ENCODE results near the gene SH2B2. TPM values are rescaled to one million over a fixed set of nuclear protein-coding genes. Genes with fewer than 3 reads are reported as not detected.

Gene SH2B2
- total and polyA plus RNA-seq, 7 experiments from 2014 or later: 0.25 to 10.9 (median 1.1) TPM

DNA sequence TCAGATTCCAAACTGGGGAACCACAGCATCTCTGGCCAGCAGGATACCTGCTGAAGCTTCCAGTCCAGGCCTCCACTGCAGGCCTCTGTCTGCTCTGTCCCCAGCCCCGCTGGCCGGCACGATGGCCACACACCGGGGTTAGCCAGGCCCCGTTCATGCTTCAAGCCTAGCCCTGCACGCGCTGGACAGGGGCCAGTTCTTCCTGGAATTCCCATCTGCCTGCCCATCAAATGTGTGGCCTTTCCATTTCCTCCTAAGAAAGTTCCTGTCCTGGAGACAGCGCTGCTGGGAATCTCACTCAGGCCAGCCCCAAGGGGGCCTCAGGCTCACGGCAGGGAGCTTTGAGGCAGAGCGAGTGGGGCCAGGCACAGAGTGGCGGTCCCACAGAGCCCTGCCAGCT, 18.0 kb downstream of the SH2B2 start:
- H3K36me3 Mint-ChIP-seq: no peaks in the 10 kb centered on the region
- peaks cover 0 to 10% of the 10 kb centered on the region in 2 donors for H3K4me1 ChIP-seq (ENCODE audit: control insufficient read depth in 2 of 2, insufficient read depth in 2 of 2, low read length in 2 of 2)
- no peak for ATAC-seq
- no peak overlapping the region for H3K27ac Mint-ChIP-seq
- no peaks in the 10 kb centered on the region for H3K9me3 Mint-ChIP-seq
- H3K9me3 ChIP-seq (ENCODE audit: control insufficient read depth in 2 of 3, low read length in 3 of 3): no peaks in the 10 kb centered on the region
- H3K4me1 Mint-ChIP-seq: peaks cover 0 to 15% (median 0%) of the 10 kb centered on the region in 7 donors
- no peak for DNase-seq
- H3K4me3 Mint-ChIP-seq: no peak overlapping the region
- no peaks in the 10 kb centered on the region for H3K36me3 ChIP-seq (ENCODE audit: control insufficient read depth in 2 of 3, insufficient read depth in 3 of 3, low read length in 3 of 3)
- no peaks in the 10 kb centered on the region for H3K27me3 ChIP-seq (ENCODE audit: control insufficient read depth in 2 of 2, insufficient read depth in 2 of 2, low read length in 2 of 2)
- H3K27me3 Mint-ChIP-seq: no peaks in the 10 kb centered on the region
- intact Hi-C loops (cut with micrococcal nuclease): no loop called here
- no peak overlapping the region for H3K4me3 ChIP-seq (ENCODE audit: low read length)
- H3K27ac ChIP-seq (ENCODE audit: low read depth, low read length): no peak overlapping the region
- POLR2A ChIA-PET: interaction anchor here (0.6 kb wide), 1 partner anchor 724 kb away, joined by 5 read pairs; no protein-coding TSS in a partner anchor
- CTCF ChIA-PET: no interaction called here

DNA sequence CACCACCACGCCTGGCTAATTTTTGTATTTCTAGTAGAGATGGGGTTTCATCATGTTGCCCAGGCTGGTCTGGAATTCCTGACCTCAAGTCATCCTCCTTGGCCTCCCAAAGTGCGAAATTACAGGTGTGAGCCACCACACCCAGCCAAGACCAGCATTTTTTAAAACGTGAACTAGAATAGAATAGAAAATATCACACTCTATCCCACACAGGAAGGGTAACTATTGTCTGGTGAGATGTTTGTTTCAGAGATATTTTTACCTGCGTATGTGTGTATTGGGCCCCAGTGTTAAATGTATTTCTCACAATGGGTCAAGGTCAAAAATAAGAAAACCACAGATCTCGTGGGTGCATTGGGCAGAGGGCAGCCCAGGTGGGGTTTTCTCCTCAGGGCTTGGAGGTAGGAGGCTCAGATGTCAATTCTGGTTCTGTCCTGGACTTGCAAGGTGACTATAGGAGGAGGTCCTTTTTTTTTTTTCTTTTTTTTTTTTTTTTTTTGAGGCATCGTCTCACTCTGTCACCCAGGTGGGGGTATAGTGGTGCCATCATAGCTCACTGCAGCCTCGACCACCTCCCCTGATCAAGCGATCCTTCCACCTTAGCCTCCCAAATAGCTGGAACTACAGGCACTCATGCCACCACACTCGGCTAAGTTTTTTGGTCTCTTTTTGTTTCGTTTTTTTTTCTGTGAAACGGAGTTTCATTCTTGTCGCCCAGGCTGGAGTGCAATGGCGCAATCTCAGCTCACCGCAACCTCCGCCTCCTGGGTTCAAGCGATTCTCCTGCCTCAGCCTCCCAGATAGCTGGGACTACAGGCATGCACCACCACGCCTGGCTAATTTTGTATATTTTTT, 19.0 kb downstream of the SH2B2 start:
- H3K36me3 ChIP-seq (ENCODE audit: control insufficient read depth in 2 of 3, insufficient read depth in 3 of 3, low read length in 3 of 3): no peaks in the 10 kb centered on the region
- H3K4me1 ChIP-seq (ENCODE audit: control insufficient read depth in 2 of 2, insufficient read depth in 2 of 2, low read length in 2 of 2): peaks cover 0 to 10% of the 10 kb centered on the region in 2 donors
- no peak overlapping the region for H3K4me3 ChIP-seq (ENCODE audit: low read length)
- H3K27ac ChIP-seq (ENCODE audit: low read depth, low read length): no peak overlapping the region
- no peak for DNase-seq
- intact Hi-C loops (cut with micrococcal nuclease): no loop called here
- no peak for ATAC-seq
- no peak overlapping the region for H3K4me3 Mint-ChIP-seq
- no peaks in the 10 kb centered on the region for H3K9me3 Mint-ChIP-seq
- H3K36me3 Mint-ChIP-seq: no peaks in the 10 kb centered on the region
- peak overlapping the region in 2 of 9 donors; percentile 25 to 42 for H3K27ac Mint-ChIP-seq
- ChIA-PET POLR2A (interaction anchor here (0.6 kb wide), 1 partner anchor 725 kb away, joined by 5 read pairs; no protein-coding TSS in a partner anchor), CTCF (no interaction called here)
- H3K27me3 Mint-ChIP-seq: no peaks in the 10 kb centered on the region
- no peaks in the 10 kb centered on the region for H3K27me3 ChIP-seq (ENCODE audit: control insufficient read depth in 2 of 2, insufficient read depth in 2 of 2, low read length in 2 of 2)
- H3K9me3 ChIP-seq (ENCODE audit: control insufficient read depth in 2 of 3, low read length in 3 of 3): no peaks in the 10 kb centered on the region
- H3K4me1 Mint-ChIP-seq: peaks cover 0 to 15% (median 0%) of the 10 kb centered on the region in 7 donors

DNA sequence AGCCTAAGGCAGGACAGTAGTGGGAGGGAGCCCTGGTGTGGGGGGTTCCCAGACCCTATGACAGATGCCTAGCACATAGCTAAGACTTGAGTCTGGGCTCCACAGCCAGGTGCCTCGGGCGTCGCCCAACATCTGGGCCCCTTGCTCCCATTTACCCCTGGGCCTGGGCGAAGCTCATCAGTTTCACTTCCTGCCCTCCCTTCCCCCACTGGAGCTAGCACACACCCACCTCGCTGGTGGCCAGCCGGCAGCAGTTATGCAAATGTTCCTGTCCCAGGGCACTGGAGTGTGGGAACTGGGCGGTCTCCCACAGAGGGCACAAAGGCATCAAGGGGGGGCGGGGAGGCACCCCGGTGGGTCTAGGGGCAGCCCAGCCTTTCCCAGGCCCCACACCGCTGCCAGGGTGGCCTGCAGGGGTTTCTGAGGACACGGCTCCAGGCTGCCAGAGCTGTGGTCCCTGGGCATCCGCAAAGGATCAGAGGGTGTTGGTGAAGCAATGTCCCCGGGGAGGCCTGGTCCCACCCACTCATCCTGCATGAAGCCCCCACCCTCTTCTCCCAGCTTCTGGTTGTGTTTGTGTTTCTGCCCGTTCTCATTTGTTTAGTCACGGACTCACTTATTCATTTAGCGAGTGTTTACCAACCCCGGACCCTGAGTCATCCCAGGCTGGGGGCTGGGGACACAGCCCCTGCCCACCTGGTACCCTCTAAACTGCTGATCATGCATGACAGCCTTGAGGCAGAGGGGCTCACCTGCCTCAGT, 20.4 kb downstream of the SH2B2 start:
- POLR2A ChIA-PET: no interaction called here
- DNase-seq: peak in 1 of 9 donors; percentile 44
- peaks cover 0 to 17% (median 0%) of the 10 kb centered on the region in 7 donors for H3K4me1 Mint-ChIP-seq
- no peaks in the 10 kb centered on the region for H3K36me3 ChIP-seq (ENCODE audit: control insufficient read depth in 2 of 3, insufficient read depth in 3 of 3, low read length in 3 of 3)
- peaks cover 0 to 10% of the 10 kb centered on the region in 2 donors for H3K4me1 ChIP-seq (ENCODE audit: control insufficient read depth in 2 of 2, insufficient read depth in 2 of 2, low read length in 2 of 2)
- H3K27ac ChIP-seq (ENCODE audit: low read depth, low read length): no peak overlapping the region
- H3K36me3 Mint-ChIP-seq: no peaks in the 10 kb centered on the region
- peak overlapping the region in 1 of 9 donors; percentile 55 for H3K27ac Mint-ChIP-seq
- H3K4me3 ChIP-seq (ENCODE audit: low read length): no peak overlapping the region
- CTCF ChIA-PET: interaction anchor here (0.6 kb wide), 1 partner anchor 820 kb away, joined by 3 read pairs; no protein-coding TSS in a partner anchor
- no peaks in the 10 kb centered on the region for H3K9me3 ChIP-seq (ENCODE audit: control insufficient read depth in 2 of 3, low read length in 3 of 3)
- H3K9me3 Mint-ChIP-seq: no peaks in the 10 kb centered on the region
- H3K4me3 Mint-ChIP-seq: peak overlapping the region in 1 of 10 donors; percentile 23
- no peaks in the 10 kb centered on the region for H3K27me3 Mint-ChIP-seq
- H3K27me3 ChIP-seq (ENCODE audit: control insufficient read depth in 2 of 2, insufficient read depth in 2 of 2, low read length in 2 of 2): no peaks in the 10 kb centered on the region
- peak; percentile 82 for ATAC-seq
- intact Hi-C loops (cut with micrococcal nuclease): no loop called here

DNA sequence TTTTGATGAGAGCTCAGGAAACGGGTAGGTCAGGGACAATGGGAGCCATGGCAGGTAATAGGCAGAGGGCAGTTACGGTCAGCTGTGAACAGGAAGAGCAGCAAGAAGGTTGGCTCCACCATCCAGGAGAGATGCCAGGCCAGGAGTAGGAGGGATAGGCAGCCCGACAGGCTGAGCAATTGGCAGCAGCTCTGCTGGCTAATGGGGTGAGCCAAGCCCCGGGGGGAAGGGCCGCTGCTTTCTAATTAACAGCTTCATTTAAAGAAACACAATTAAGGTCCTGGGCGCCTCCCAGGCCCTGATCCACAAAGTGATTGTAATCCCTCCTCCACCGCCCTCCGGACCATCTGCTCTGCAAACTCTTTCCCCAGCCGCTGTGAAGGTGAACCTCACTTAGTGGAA, 23.7 kb downstream of the SH2B2 start:
- Mint-ChIP-seq H3K4me3 (no peak overlapping the region), H3K27me3 (no peaks in the 10 kb centered on the region), H3K9me3 (no peaks in the 10 kb centered on the region), H3K4me1 (peaks cover 0 to 15% (median 0%) of the 10 kb centered on the region in 7 donors), H3K36me3 (peaks cover 0 to 4% (median 0%) of the 10 kb centered on the region in 5 donors), H3K27ac (no peak overlapping the region)
- DNase-seq (no peak), ATAC-seq (no peak)
- ChIA-PET CTCF (interaction anchor here (0.6 kb wide), 1 partner anchor 79 kb away, joined by 5 read pairs; no protein-coding TSS in a partner anchor), POLR2A (no interaction called here)
- no peaks in the 10 kb centered on the region for H3K27me3 ChIP-seq (ENCODE audit: control insufficient read depth in 2 of 2, insufficient read depth in 2 of 2, low read length in 2 of 2)
- no peak overlapping the region for H3K27ac ChIP-seq (ENCODE audit: low read depth, low read length)
- H3K4me3 ChIP-seq (ENCODE audit: low read length): no peak overlapping the region
- intact Hi-C loops (cut with micrococcal nuclease): no loop called here
- H3K9me3 ChIP-seq (ENCODE audit: control insufficient read depth in 2 of 3, low read length in 3 of 3): no peaks in the 10 kb centered on the region
- H3K36me3 ChIP-seq (ENCODE audit: control insufficient read depth in 2 of 3, insufficient read depth in 3 of 3, low read length in 3 of 3): no peaks in the 10 kb centered on the region
- peaks cover 0 to 10% of the 10 kb centered on the region in 2 donors for H3K4me1 ChIP-seq (ENCODE audit: control insufficient read depth in 2 of 2, insufficient read depth in 2 of 2, low read length in 2 of 2)

DNA sequence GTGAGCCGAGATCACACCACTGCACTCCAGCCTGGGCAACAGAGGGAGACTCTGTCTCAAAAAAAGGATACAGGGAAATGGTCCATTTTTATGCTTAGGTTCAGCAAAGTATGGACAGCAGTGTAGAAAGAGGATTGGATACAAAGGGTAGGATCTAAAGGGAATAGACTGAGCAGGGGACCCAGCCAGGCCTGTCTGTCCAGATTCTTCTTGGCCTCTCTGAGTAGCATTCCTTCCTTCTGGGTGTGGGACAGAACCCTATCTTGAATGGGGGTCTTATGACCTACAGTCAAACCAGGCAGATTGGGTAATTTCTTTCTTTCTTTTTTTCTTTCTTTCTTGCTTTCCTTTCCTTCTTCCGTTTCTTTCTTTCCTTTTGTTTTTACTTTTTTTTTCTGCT, 25.6 kb downstream of the SH2B2 start:
- Mint-ChIP-seq H3K9me3 (peaks cover 0 to 3% (median 0%) of the 10 kb centered on the region in 11 donors), H3K4me3 (no peak overlapping the region), H3K4me1 (peaks cover 0 to 6% (median 0%) of the 10 kb centered on the region in 7 donors), H3K27ac (no peak overlapping the region), H3K36me3 (peaks cover 0 to 4% (median 0%) of the 10 kb centered on the region in 5 donors), H3K27me3 (no peaks in the 10 kb centered on the region)
- Histone ChIP-seq H3K4me1 (ENCODE audit: control insufficient read depth in 2 of 2, insufficient read depth in 2 of 2, low read length in 2 of 2) (no peaks in the 10 kb centered on the region), H3K27me3 (ENCODE audit: control insufficient read depth in 2 of 2, insufficient read depth in 2 of 2, low read length in 2 of 2) (no peaks in the 10 kb centered on the region), H3K9me3 (ENCODE audit: control insufficient read depth in 2 of 3, low read length in 3 of 3) (no peaks in the 10 kb centered on the region), H3K4me3 (ENCODE audit: low read length) (no peak overlapping the region), H3K27ac (ENCODE audit: low read depth, low read length) (no peak overlapping the region), H3K36me3 (ENCODE audit: control insufficient read depth in 2 of 3, insufficient read depth in 3 of 3, low read length in 3 of 3) (no peaks in the 10 kb centered on the region)
- ChIA-PET CTCF (interaction anchor here (0.6 kb wide), 1 partner anchor 88 kb away, joined by 5 read pairs; no protein-coding TSS in a partner anchor), POLR2A (interaction anchor here (0.6 kb wide), 1 partner anchor 77 kb away, joined by 4 read pairs; no protein-coding TSS in a partner anchor)
- no peak for DNase-seq
- intact Hi-C loops (cut with micrococcal nuclease): no loop called here
- no peak for ATAC-seq

DNA sequence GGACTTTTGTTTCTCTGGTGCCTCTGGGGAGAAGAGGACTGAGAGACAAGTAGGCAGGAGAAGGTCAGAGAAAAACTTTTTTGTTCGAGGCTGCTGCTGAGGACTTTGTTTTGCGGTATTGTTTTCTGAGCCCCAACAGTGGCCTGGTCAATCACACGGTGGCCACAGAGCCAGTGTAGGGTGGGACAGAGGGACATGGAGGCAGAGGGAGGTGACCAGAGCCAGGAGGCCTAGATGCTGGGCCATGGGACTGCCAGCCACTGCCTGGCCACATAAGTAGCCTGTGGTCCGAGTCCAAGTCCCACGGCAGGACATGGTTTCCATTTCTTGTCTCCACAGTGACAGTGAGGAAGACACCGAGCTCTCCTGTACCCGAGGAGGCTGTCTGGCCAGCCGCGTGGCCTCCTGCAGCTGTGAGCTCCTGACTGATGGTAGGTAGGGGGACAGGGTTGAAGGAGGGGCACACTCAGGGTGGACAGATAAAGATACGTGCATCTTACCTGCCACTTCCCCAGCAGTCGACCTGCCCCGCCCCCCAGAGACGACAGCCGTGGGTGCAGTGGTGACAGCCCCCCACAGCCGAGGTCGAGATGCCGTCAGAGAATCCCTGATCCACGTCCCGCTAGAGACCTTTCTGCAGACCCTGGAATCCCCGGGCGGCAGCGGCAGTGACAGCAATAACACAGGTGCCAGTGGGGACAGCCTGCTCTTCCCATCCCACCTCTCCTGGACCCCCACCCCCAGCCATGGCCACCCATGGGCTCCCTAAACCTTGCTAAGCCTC, 27.5 kb downstream of the SH2B2 start:
- Mint-ChIP-seq H3K4me3 (no peak overlapping the region), H3K4me1 (peaks cover 0 to 2% (median 0%) of the 10 kb centered on the region in 7 donors), H3K36me3 (peaks cover 0 to 4% (median 0%) of the 10 kb centered on the region in 5 donors), H3K27ac (no peak overlapping the region), H3K9me3 (peaks cover 0 to 3% (median 0%) of the 10 kb centered on the region in 11 donors), H3K27me3 (no peaks in the 10 kb centered on the region)
- H3K27ac ChIP-seq (ENCODE audit: low read depth, low read length): no peak overlapping the region
- no peak for ATAC-seq
- no peak for DNase-seq
- H3K9me3 ChIP-seq (ENCODE audit: control insufficient read depth in 2 of 3, low read length in 3 of 3): no peaks in the 10 kb centered on the region
- H3K4me1 ChIP-seq (ENCODE audit: control insufficient read depth in 2 of 2, insufficient read depth in 2 of 2, low read length in 2 of 2): no peaks in the 10 kb centered on the region
- no peak overlapping the region for H3K4me3 ChIP-seq (ENCODE audit: low read length)
- ChIA-PET POLR2A (no interaction called here), CTCF (no interaction called here)
- H3K27me3 ChIP-seq (ENCODE audit: control insufficient read depth in 2 of 2, insufficient read depth in 2 of 2, low read length in 2 of 2): no peaks in the 10 kb centered on the region
- H3K36me3 ChIP-seq (ENCODE audit: control insufficient read depth in 2 of 3, insufficient read depth in 3 of 3, low read length in 3 of 3): no peaks in the 10 kb centered on the region
- intact Hi-C loops (cut with micrococcal nuclease): no loop called here

Measured in naive thymus-derived CD4-positive, alpha-beta T cell (primary cell).